Subcutaneous adipose tissue (tissue), 4 donors: Measurements from ENCODE around the gene VSX2. TPM values are rescaled to one million over a fixed set of nuclear protein-coding genes. Genes with fewer than 3 reads are reported as not detected.

Source experiments
- small RNA-seq: library from RNA; depleted of rRNA; stranded (forward); fragments of <200 nt; gene quantifications from one replicate; pipeline ENCODE3, GENCODE V24; 2016
- total RNA-seq, 4 donors: library from RNA; depleted of rRNA; stranded (reverse); fragments of >200 nt; gene quantifications; one replicate each; pipeline ENCODE4 v1.1.0, GENCODE V29; 2016
- TF ChIP-seq, protein P1 (sequence below): fragments of 450-650 bp; IDR thresholded peaks from one replicate; pipeline ENCODE4 v1.5.1; 2016; ENCODE audit warnings: low read depth, mild to moderate bottlenecking, control low read depth, antibody characterized with exemption, moderate library complexity

VSX2 gene
- total RNA-seq, 4 donors from 2014 or later, result not detected

DNA sequence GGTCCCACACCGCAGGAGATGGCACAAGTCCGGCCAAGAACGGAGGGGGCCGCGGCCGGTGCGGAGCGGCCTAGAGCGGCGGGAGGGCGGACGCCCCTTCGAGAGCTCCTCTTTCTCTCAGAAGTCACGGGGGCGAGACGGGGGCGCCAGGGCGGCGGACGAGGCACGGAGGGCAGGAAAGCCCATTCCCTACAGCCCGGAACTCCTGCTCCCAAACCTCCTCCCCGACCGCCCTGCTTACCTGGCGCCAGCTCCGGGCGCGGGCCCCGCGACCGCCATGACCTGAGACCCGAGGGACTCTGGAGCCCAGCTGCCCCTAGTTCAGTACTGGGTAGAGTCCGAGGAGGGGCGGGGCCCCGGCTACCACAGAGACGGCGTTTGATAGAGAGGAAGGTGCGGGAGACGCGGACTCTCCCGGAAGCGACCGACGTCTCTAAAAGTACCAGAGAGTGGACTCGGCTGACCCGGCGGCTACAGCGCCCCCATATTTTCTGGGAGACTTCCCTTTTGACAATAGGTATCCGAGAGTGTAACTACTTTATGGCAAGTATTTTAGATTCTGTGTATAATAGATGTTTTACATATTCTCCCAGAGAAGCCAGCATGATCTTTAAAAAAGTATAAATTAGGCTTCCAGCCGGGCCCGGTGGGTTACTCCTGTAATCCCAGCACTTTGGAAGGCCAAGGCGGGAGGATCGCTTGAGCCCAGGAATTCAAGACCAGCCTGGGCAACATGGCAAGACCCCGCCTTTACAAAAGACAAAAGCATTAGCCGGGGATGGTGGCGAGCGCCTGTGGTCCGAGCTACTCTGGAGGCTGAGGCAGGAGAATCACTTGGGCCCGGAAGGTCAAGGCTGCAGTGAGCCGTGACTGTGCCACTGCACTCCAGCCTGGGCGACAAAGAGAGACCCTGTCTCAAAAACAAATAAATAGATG, 63.7 kb downstream of the VSX2 start, which contains the start of gene ABCD4:
TSS of gene ABCD4 (minus strand) at position 301 of the 936 bp plus-strand sequence. CDS start at position 279, 22 bp downstream.
- TF ChIP-seq, protein P1, sequence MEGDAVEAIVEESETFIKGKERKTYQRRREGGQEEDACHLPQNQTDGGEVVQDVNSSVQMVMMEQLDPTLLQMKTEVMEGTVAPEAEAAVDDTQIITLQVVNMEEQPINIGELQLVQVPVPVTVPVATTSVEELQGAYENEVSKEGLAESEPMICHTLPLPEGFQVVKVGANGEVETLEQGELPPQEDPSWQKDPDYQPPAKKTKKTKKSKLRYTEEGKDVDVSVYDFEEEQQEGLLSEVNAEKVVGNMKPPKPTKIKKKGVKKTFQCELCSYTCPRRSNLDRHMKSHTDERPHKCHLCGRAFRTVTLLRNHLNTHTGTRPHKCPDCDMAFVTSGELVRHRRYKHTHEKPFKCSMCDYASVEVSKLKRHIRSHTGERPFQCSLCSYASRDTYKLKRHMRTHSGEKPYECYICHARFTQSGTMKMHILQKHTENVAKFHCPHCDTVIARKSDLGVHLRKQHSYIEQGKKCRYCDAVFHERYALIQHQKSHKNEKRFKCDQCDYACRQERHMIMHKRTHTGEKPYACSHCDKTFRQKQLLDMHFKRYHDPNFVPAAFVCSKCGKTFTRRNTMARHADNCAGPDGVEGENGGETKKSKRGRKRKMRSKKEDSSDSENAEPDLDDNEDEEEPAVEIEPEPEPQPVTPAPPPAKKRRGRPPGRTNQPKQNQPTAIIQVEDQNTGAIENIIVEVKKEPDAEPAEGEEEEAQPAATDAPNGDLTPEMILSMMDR, result no peak

DNA sequence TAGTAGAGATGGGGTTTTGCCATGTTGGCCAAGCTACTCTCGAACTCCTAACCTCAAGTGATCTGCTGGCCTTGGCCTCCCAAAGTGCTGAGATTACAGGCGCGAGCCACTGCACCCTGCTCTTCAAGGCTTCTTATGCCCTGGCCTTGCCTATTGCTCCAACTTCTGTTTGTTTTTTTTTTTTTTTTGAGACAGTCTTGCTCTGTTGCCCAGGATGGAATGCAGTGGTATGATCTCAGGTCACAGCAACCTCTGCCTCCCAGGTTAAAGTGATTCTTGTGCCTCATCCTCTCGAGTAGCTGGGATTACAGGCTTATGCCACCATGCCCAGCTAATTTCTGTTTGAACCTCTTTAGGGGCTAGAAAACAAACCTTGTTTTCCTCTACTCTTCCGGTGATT, 69.4 kb downstream of the VSX2 start:
- TF ChIP-seq, protein P1, result no peak

DNA sequence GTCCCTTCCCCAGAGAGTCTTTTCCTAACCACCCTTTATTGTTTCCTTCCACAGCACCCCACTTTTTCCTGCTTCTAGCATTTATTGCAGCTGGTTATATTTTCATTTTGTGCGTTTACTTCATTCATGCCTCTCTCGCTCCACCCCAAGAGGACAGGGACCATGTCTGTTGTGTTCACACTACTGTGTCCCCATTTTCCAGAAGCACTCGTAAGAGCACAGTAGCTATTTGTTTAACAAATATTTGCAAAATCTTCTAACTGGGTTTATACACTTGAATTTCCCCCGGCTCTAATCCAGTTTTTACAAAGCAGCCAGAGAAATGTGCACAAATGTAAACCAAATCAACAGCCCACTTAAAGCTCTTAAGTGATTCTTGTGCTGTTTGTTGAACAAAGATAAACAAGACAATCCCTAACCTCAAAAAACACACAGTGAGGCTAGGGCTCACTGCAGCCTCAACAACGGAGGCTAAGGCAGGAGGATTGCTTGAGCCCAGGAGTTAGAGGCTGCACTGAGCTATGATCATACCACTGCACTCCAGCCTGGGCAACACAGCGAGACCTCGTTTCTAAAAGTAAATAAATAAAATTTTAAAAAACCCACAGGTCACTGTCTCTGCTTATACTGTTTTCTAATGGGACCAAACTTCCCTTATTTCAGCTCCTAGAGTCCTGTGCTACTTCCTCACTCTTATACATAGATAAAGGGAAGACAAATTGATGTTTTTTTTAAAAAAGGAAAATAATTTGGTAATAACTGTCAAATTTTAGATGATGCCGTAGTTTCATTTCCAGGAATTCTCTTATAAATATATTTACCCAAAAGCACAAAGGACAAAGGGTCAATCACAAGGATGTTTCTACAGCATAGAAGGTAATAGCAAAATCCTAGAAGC, 70.1 kb downstream of the VSX2 start:
- TF ChIP-seq, protein P1, result no peak

DNA sequence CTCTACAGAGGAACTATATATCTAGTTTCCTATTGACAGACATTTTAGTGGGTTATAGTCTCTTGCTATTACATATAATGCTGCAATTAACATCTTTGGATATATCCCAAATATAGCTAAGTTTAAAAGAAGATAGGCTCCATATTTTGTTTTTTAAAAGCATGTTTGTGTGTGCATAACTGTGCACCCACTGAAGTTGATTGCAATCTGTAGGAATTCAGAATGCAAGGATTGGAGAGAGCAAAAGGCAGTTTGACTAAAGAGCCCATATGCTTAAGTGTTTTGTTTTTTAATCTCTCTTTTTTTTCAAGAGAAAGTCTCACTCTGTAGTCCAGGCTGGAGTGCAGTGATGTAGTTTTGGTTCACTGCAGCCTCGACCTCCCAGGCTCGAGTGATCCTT, 72.9 kb downstream of the VSX2 start:
- TF ChIP-seq, protein P1, result no peak

Small RNA genes lying within 50 kb of the gene (small RNA-seq; reads per million reads assigned to genes)
- not detected for gene AC006349.1

Other genes starting within 250 kb of the VSX2 start
- gene ENTPD5, start 220.2 kb upstream of the VSX2 start, total RNA-seq, result 10 to 100 TPM; 10.0 to 14.9 (median 12.4) TPM
- gene BBOF1, start 220.1 kb upstream of the VSX2 start, total RNA-seq, result 10 to 100 TPM in 1 of 4 donors, 1 to 10 TPM in 3; 3.1 to 12.3 (median 5.5) TPM
- gene ALDH6A1, start 155.0 kb upstream of the VSX2 start, total RNA-seq, result 100 to 1,000 TPM in 1 of 4 donors, 10 to 100 TPM in 3; 56.8 to 102 (median 76.5) TPM
- 10 to 100 TPM in 2 of 4 donors, 1 to 10 TPM in 2; 8.3 to 13.4 (median 9.9) TPM for gene LIN52, start 154.5 kb upstream of the VSX2 start, total RNA-seq
- 10 to 100 TPM; 28.9 to 49.8 (median 43.2) TPM for gene ABCD4, start 63.5 kb downstream of the VSX2 start, total RNA-seq
- not detected for gene VRTN, start 109.0 kb downstream of the VSX2 start, total RNA-seq
- under 1 TPM in 3 of 4 donors, not detected in 1; 0.34 to 0.88 (median 0.49) TPM for gene SYNDIG1L, start 186.8 kb downstream of the VSX2 start, total RNA-seq